Measurements from ENCODE around the gene PTPN12.

- TF ChIP-seq CTCF (conservative IDR thresholded peaks at IDR 0.05 in 1 of 2, IDR thresholded peaks at IDR 0.05 in 1 of 2; ENCODE audit: low read depth in 1 of 2, low read length in 2 of 2) (no peak), EZH2 (IDR thresholded peaks at IDR 0.05; ENCODE audit: low read length, missing control alignments) (no peak)
Measured at GRCh38 chr7:77528368-77528767, 8.7 kb upstream of the PTPN12 start.
